GM18499 (cell line): ENCODE data around the gene TM9SF2.
A peak's percentile ranks its signal among the peaks of the same experiment; 100 is the strongest.
"Not testable (repeated sequence)": the region's sequence is repeated elsewhere in the genome, so short reads cannot be mapped to it uniquely, and the experiment has no call there.

Experiments
- ATAC-seq: cut with Tn5 transposase; IDR thresholded peaks from one replicate; pipeline ENCODE4 v1.9.1; 2021; ENCODE audit warnings: moderate number of reproducible peaks; ENCODE audit not compliant: insufficient read depth, unreplicated experiment

TM9SF2 gene, protein sequence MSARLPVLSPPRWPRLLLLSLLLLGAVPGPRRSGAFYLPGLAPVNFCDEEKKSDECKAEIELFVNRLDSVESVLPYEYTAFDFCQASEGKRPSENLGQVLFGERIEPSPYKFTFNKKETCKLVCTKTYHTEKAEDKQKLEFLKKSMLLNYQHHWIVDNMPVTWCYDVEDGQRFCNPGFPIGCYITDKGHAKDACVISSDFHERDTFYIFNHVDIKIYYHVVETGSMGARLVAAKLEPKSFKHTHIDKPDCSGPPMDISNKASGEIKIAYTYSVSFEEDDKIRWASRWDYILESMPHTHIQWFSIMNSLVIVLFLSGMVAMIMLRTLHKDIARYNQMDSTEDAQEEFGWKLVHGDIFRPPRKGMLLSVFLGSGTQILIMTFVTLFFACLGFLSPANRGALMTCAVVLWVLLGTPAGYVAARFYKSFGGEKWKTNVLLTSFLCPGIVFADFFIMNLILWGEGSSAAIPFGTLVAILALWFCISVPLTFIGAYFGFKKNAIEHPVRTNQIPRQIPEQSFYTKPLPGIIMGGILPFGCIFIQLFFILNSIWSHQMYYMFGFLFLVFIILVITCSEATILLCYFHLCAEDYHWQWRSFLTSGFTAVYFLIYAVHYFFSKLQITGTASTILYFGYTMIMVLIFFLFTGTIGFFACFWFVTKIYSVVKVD

DNA sequence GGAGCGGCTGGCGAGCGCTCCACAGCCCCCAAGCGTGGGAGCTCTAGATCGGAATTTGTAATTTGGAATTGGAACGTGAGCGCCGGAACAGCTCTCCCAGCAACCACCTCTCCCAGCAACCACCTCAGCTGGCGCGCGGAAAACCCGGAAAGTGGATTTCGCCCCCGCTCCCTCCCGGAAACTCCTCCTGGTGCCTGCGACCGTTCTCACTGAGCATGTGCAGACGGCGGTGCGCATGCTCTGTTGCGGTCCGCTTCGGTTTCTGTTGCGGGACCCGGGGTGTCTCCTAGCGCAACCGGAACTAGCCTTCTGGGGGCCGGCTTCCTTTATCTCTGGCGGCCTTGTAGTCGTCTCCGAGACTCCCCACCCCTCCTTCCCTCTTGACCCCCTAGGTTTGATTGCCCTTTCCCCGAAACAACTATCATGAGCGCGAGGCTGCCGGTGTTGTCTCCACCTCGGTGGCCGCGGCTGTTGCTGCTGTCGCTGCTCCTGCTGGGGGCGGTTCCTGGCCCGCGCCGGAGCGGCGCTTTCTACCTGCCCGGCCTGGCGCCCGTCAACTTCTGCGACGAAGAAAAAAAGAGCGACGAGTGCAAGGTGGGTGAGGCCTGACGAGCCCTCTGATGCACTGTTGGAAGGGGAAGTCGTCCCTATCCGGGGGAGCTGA, at the start of gene TM9SF2:
Gene TM9SF2, plus strand, starts transcription at position 289 of the 664 bp plus-strand sequence. Its CDS starts 135 bp downstream, at position 424.
- ATAC-seq = peak; percentile 30

DNA sequence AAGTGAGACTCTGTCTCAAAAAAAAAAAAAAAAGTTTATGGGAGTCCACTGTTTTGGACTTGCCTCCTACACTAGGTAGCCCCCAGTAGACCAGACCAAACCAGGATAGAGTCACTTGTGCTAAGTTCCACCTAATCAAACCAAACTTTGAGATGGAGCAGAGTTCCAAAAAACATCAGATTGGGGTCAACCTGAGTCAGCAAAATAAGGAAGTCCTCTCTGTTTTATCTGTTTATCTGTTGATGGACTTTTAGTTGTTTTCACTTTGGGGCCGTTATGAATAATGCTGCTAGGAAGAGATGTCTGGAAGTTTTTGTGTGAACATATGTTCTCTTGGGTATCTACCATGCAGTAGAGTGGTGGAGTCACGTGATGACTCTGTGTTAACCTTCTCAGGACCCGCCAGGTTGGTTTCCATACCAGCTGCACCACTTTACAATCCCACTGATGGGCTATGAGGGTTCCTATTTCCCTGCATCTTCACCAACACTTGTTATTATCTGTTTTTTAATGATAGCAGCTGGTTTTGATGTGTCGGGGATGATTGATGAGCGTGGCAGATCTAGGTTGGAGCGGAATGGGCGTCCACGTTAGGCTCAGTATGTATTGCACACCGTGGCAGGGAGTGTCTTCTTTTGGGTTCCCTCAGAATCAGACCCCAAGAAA, 46.6 kb upstream of the TM9SF2 start:
- no peak for ATAC-seq

DNA sequence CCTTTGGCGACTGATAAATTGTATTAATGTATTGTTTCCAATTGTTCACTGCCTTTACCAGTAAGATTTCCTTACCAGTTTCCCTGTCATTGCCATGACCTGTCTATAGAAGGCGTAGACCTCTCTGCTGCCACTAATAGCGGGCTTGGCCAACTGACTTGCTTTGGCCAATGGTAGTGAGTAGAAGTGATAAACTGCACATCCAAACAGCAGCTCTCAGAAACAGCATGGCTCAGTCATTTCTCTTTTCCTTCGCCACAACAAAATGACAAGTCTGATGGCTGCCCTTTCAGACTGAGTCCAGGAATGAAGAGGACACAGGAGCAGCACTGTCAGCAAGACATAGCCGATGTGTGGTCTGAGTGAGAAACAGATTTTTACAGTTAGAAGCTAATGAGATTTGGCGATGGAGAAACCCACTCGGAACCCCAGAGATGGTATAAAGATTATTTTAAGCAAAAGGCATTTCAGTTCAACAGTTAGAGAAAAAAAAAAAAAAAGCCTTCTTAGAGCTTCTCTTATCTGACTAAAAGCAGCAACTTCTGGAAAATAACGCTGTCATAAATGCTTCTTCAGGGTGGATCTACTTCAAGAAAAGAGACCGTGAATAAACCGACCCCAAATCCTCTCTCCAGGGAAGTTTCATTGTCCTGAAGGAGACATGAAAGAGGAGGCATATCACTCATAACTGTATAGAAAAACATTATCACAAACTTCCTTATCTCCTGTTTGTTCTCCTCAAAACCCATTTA, 42.0 kb upstream of the TM9SF2 start:
- no peak for ATAC-seq

DNA sequence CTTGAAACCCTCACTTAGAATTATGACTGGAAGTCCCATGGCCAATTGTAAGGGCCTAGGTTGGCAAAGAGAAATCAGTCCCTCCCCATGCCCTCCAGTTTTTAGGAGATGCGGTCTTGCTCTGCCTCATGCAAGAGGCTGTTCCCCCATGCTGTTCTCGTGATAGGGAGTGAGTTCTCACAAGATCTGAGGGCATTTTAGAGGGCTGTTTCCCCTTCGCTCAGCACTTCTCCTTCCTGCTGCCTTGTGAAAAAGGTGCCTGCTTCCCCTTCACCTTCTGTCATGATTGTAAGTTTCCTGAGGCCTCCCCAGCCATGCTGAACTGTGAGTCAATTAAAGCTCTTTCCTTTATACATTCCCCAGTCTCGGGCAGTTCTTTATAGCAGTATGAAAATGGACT, 40.5 kb upstream of the TM9SF2 start:
- ATAC-seq = not testable (repeated sequence)

DNA sequence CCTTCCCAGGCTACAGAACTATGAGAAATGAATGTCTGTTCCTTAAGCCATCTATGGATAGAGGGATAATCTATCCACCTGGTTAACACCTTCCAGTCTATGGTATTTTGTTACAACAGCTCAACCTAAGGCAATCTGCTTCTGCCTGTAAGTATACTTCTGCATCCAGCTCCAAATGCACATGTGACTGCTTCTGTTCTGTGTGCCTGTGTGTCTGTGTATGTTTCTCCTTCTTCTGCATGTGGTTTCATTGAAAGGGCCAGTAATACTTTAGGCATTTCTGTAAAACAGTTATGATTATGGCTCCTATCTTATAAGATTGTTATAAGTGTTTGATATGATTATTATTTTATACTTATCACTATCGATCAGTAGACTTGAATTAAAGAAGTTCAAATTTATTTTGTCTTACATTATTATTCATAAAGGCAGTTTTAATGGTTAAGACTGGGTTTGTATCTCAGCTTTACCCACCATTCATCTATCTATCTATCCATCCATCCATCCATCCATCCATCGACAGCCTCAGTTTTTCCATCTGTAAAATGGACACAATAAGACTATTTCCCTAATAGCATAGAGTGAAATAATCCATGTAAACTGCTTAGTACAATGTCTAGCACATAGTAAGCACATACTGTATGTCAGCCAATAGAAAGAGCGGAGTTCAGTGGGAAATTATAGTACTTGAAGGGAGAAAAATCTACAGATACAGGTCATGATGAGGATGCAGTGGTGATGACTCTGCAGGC, 37.5 kb upstream of the TM9SF2 start:
- no peak for ATAC-seq

DNA sequence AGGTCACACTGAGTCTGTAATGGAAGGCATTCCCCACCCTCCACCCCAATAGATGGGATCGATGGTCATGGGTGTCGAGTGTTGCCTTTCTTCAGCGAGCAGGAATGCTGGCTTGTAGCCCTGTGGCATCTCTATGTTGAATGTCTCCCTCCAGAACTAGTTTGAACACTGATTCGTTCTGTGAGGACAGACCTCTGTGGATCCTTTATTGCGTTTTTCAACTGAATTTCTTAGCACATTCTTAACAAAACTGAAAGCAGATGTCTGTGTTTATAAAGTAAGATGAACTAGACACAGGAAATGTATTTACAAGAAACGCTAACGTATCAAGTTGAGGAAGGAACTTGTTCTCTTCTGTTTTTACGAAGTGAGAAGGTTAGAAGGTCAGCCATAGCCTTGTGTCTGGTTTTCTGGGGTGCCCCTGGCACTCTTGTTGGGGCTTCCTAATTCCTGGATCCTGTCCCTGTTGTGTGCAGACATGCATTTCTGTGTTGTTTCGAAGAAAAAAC, 36.8 kb upstream of the TM9SF2 start:
- ATAC-seq = no peak

DNA sequence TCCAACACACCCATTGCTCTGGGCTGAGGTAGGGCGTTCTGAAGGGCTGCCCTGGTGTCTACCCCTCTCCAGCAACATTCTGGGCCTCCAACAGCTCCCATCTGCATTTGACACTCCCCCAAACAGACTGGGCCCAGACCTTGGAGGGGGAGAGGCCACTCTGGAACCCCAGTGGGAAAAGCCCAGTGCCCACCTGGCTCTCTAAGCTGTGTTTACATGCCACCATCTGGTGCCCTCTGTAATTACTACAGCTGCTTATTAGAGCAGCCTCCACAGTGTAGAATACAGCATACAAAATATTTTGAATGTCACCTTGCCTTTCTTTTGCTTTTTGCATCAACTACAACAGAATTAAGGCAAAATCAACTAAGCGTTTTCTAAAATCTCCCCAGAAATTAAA, 35.8 kb upstream of the TM9SF2 start:
- ATAC-seq = no peak

DNA sequence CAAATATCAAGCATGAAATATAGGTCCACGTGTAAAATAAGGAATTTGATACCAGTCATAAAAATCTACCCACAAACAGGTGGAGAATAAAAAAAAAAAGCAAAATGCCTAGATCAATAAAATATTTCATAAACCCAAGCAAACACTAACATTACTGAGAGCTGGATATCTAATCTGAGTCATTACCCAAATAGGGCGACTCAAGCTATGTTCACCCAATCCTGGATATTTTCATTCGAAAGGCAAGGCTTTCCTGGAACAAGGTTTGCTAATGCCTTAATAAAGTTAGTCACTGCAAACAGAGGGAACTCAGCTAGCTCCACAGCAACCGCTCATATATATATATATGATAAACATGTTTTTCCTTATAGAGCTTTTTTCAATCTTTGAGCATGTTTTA, 33.5 kb upstream of the TM9SF2 start:
- ATAC-seq = no peak

DNA sequence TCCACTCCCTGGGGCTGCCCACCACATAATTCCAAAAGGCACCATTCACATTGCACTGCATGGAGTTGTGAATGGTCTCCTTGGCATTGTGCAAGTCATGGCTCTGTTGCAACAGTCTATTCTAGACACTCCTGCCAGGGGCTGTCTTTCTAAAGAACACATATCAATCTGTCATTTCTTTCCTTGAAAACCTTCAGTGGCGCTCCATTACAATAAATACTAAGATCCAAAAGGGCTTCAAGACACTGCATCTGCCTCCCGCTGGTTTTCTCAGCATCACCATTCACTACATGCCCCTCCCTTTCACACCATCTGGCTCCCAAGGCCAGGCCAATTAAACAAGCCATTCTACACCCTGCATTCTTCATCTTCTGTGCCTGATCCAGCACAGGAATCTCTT, 32.2 kb upstream of the TM9SF2 start:
- ATAC-seq = no peak

DNA sequence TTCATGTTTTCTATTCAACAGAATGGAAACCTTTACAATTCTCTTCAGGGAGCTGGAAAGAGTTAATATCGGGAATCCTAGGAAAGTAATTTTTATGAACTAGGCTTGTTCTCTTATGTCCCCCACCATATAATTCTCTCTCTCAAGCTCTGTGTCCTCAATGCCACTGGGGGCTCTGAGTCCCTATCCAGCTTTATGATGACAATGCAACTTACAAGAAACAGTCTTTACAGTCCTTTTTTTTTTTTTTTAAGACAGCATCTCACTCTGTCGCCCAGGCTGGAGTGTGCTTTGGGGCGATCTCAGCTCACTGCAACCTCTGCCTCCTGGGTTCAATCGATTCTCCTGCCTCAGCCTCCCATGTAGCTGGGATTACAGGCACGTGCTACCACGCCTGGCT, 31.2 kb upstream of the TM9SF2 start:
- ATAC-seq = no peak

DNA sequence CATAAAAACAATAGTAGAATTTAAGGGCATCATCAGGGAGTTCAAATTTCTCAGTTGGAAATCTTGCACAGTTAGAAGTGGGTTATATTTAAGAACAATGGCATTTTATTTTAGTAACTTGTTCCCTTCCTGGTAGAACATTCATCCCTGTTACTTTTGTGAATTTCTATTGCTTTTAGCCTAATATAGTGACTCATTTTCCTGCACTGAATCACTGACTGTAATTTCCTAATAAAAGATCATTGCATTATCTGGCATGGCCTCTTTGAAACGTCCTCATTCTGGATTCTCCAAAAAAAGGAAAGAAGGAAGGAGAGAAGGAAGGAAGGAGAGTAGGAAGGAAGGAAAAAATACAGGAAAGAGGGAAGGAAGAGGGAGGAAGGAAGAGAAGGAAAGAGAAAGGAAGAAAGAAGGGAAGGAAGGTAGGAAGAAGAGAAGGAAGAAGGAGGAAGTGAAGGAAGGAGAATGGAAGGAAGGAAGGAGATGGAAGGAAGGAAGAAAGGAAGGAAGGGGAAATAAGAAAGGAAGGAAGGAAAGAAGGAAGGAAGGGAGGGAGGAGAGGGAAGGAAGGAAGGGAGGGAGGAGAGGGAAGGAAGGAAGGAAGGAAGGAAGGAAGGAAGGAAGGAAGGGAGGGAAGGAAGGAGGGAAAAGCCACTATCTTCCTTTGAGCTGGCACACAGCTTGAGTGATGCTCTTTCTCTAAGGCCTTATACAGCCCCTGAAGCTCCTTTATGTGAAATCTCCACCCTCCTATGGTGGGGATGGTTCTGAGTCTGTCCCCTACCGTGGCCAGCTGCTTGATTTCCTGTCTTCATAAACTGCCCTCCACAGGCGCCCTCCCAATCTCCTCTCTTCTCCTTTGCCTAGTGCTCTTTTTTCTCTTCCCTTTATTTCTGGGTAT, 29.8 kb upstream of the TM9SF2 start:
- ATAC-seq = no peak

DNA sequence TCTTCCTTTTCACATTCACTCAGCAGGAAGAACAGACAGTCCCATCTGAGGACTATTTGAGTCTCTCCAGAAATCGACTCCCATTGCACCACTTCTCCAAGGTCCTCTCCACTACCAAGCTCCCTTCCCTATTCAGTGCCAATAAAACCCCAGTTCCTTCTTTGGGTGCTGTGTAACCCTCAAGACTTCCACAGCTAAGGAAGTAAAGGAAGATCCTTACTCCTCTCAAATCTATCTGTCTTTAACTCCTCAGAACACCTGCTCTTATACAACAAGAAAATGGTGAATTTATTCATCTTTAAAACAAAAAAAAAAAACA, 29.2 kb upstream of the TM9SF2 start:
- no peak for ATAC-seq

DNA sequence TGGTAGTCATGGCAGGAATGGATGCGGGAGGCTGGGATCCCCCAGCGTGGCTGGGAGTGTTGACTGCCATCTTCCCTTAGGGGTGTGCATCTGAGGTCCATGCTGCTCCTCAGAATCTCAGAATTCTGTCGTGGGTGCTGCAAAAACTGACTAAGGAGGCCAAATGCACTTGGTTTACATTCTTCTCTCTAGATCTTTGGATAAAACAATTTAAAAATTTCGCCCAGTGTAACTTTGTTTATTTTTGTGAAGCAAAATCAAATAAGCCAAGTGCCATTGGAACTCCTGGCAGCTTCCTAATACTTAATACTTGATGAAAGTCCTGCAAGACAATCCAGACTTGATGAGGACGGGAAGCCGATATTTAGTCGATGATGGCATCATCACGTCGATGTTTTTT, 27.8 kb upstream of the TM9SF2 start:
- ATAC-seq = no peak

DNA sequence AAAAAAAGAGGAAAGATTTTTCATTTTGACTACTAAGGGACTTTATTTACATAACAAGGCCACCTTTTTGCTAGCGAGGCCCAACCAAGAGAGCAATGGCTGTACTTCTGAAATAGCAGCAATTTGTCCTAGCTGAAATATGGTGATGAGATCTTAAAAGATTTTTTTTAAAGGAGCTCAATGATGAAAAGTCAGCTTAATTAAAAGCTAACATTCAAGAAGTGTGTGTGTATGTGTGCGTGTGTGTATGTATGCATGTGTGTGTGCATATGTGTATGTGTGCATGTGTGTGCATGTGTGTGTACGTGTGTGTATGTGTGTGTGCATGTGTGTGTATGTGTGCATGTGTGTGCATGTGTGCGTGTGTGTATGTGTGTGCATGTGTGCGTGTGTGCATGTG, 24.6 kb upstream of the TM9SF2 start:
- ATAC-seq = no peak

DNA sequence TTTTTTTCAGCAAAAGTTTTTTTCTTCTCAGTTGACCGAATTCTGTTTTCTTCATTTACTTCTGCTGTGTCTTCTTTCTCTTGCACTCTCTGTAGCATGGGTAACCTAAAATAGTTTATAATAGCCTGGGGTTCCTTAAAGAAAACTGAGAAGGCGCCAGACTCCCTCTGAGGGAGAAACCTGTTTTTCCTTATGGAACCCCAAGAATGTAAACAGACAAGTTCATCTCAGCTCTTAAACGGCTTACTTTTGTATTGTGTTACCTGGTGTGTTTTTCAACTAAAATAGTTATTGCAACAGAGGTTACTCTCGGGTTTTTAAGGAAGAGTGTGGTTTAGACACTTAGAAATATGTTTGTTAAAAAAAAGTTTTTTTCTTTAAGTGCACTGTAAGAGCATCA, 23.8 kb upstream of the TM9SF2 start:
- ATAC-seq = no peak

DNA sequence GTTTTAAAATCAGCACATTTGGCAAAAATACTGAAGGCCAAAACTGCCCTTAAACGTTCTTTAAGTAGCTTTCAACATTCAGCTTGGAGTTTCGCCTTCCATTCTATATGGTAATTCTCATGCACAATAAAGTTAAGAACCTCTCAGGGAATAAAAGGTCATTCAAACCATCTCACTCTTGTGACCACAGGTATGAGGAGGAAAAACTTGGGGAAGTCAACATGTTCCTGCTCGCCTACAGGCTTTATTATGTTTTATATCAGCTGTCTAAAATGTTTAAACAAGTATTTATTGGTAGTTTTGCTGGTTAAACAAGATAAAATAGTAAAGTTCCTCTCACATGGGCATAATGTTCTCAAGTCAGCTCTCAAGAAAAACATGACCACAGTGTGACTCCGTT, 19.9 kb upstream of the TM9SF2 start:
- no peak for ATAC-seq

DNA sequence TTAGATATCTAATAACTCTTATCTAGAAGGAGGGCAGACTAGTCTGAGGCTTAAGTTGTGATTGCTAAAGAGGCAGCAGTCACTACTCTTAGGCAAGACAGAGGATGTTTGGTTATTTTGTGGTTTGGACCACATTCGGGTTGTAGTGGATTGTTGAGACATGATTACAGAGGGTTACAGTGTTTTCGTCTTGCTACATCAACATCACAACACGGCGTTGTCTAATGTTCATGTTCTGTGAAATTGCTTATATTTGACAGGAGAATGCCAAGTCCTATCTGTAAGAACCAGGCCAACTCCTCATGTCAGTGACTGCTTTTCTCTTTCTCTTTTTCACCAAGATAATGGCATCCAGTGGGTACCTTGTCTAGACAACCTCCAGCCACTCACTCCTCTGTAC, 16.8 kb upstream of the TM9SF2 start:
- no peak for ATAC-seq

DNA sequence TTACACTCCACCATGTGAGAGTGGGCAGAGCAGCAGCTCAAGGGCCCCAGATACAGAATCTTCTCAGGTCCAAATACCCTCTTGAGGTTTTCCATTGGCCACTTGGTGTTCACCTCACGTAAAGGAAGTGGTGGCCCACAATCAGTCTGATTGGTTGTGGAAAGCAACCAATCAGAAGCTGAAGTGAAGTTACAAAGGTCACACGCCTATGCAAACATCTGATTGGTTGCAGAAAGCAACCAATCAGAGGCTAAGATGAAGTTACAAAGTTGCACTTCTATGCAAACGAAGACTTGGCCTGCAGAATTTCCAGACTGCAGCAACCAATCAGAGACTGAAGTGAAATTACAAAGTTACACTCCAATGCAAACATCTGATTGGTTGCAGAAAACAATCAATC, 14.3 kb upstream of the TM9SF2 start:
- no peak for ATAC-seq
